ENCODE data around the gene STK11IP. TPM values are rescaled to one million over a fixed set of nuclear protein-coding genes. Genes with fewer than 3 reads are reported as not detected.

Gene STK11IP
- total RNA-seq, 1 experiment from 2014 or later, result 14.0 TPM

- no peak for DNase-seq (ENCODE audit: low read depth)
Observed at GRCh38 chr2:219656526-219656925, 58.9 kb downstream of the STK11IP start.

- DNase-seq (ENCODE audit: low read depth), result no peak
Observed at GRCh38 chr2:219658196-219658846, 60.7 kb downstream of the STK11IP start.

- no peak for DNase-seq (ENCODE audit: low read depth)
Observed at GRCh38 chr2:219658874-219659273, 61.2 kb downstream of the STK11IP start.

GRCh38 chr2:219661197-219661954 is 63.7 kb downstream of the STK11IP start:
- DNase-seq (ENCODE audit: low read depth), result no peak

- no peak for DNase-seq (ENCODE audit: low read depth)
Observed at GRCh38 chr2:219661955-219662395, 64.3 kb downstream of the STK11IP start.

GRCh38 chr2:219662566-219662965 is 64.9 kb downstream of the STK11IP start:
- no peak for DNase-seq (ENCODE audit: low read depth)

GRCh38 chr2:219663116-219663762 is 65.6 kb downstream of the STK11IP start:
- no peak for DNase-seq (ENCODE audit: low read depth)

- no peak for DNase-seq (ENCODE audit: low read depth)
Observed at GRCh38 chr2:219664041-219664440, 66.4 kb downstream of the STK11IP start.

- no peak for DNase-seq (ENCODE audit: low read depth)
Observed at GRCh38 chr2:219664944-219665343, 67.3 kb downstream of the STK11IP start.

- no peak for DNase-seq (ENCODE audit: low read depth)
Observed at GRCh38 chr2:219665926-219666325, 68.3 kb downstream of the STK11IP start.

Other genes with a start within 250 kb of the STK11IP start
- 72.1 and 94.6 TPM in 2 replicates for gene DNPEP, start 209.9 kb upstream of the STK11IP start, total RNA-seq (2014; rRNA removed; shearing (Covaris generic))
- gene DES, start 179.5 kb upstream of the STK11IP start, total RNA-seq (2014; rRNA removed; shearing (Covaris generic)), result 0.17 and 0.77 TPM in 2 replicates
- gene SPEG, start 163.0 kb upstream of the STK11IP start, total RNA-seq (2014; rRNA removed; shearing (Covaris generic)), result 4.9 and 18.4 TPM in 2 replicates
- 30.0 and 47.6 TPM in 2 replicates for gene GMPPA, start 99.0 kb upstream of the STK11IP start, total RNA-seq (2014; rRNA removed; shearing (Covaris generic))
- gene ASIC4, start 83.4 kb upstream of the STK11IP start, total RNA-seq (2014; rRNA removed; shearing (Covaris generic)), result 0.42 TPM in 1 of 2 replicates, not detected in the other
- gene CHPF, start 54.0 kb upstream of the STK11IP start, total RNA-seq (2014; rRNA removed; shearing (Covaris generic)), result 51.1 and 69.0 TPM in 2 replicates
- gene TMEM198, start 53.8 kb upstream of the STK11IP start, total RNA-seq (2014; rRNA removed; shearing (Covaris generic)), result 2.4 and 2.5 TPM in 2 replicates
- gene OBSL1, start 26.3 kb upstream of the STK11IP start, total RNA-seq (2014; rRNA removed; shearing (Covaris generic)), result 45.3 and 58.2 TPM in 2 replicates
- gene INHA, start 25.5 kb upstream of the STK11IP start, total RNA-seq (2014; rRNA removed; shearing (Covaris generic)), result 0.36 and 0.80 TPM in 2 replicates
- 2.3 and 2.4 TPM in 2 replicates for gene SLC4A3, start 29.8 kb downstream of the STK11IP start, total RNA-seq (2014; rRNA removed; shearing (Covaris generic))

All from Daoy (cell line).